ENCODE measurements around the gene KDM4C.

Gene KDM4C

GRCh38 chr9:6811436-6811835 lies 53.7 kb downstream of the KDM4C start:
- no peak for DNase-seq

- no peak for DNase-seq
These were observed 58.8 kb downstream of the KDM4C start for GRCh38 chr9:6816581-6816980.

GRCh38 chr9:6818292-6818922 lies 60.6 kb downstream of the KDM4C start:
- DNase-seq, result no peak

GRCh38 chr9:6819112-6819511 lies 61.3 kb downstream of the KDM4C start:
- DNase-seq, result no peak

- DNase-seq, result no peak
These were observed 61.8 kb downstream of the KDM4C start for GRCh38 chr9:6819529-6819928.

- no peak for DNase-seq
These were observed 64.9 kb downstream of the KDM4C start for GRCh38 chr9:6822696-6823095.

- peak; percentile 75 for DNase-seq
These were observed 69.8 kb downstream of the KDM4C start for GRCh38 chr9:6827439-6828145.

- no peak for DNase-seq
These were observed 71.3 kb downstream of the KDM4C start for GRCh38 chr9:6829027-6829426.

GRCh38 chr9:6829536-6829935 lies 71.8 kb downstream of the KDM4C start:
- no peak for DNase-seq

GRCh38 chr9:6833518-6834192 lies 75.9 kb downstream of the KDM4C start:
- no peak for DNase-seq

GRCh38 chr9:6834306-6834705 lies 76.5 kb downstream of the KDM4C start:
- DNase-seq, result no peak

- DNase-seq, result no peak
These were observed 80.4 kb downstream of the KDM4C start for GRCh38 chr9:6838158-6838557.

- DNase-seq, result no peak
These were observed 84.8 kb downstream of the KDM4C start for GRCh38 chr9:6842584-6842947.

- DNase-seq, result no peak
These were observed 86.0 kb downstream of the KDM4C start for GRCh38 chr9:6843742-6844141.

- DNase-seq, result no peak
These were observed 86.5 kb downstream of the KDM4C start for GRCh38 chr9:6844267-6844666.

GRCh38 chr9:6845128-6845826 lies 87.5 kb downstream of the KDM4C start:
- no peak for DNase-seq

GRCh38 chr9:6845880-6846279 lies 88.1 kb downstream of the KDM4C start:
- DNase-seq, result no peak

- no peak for DNase-seq
These were observed 94.6 kb downstream of the KDM4C start for GRCh38 chr9:6852243-6852963.

GRCh38 chr9:6855860-6856259 lies 98.1 kb downstream of the KDM4C start:
- no peak for DNase-seq

- no peak for DNase-seq
These were observed 106.3 kb downstream of the KDM4C start for GRCh38 chr9:6864102-6864501.

GRCh38 chr9:6869081-6869948 lies 111.5 kb downstream of the KDM4C start:
- no peak for DNase-seq

GRCh38 chr9:6870149-6870548 lies 112.4 kb downstream of the KDM4C start:
- DNase-seq, result no peak

Measured in activated CD4-positive, alpha-beta T cell treated with anti-CD3 and anti-CD28 coated beads, Interleukin-2, Interleukin-6, amounts not matched to agents 100 ng/mL and 50 ng/mL, durations not matched to agents 16 hours and 8 hours (primary cell).